Epithelial cell of esophagus (primary cell): ENCODE data around the gene EXOC3.
"Not testable (repeated sequence)": the region's sequence is repeated elsewhere in the genome, so short reads cannot be mapped to it uniquely, and the experiment has no call there.

Experiments
- DNase-seq: peaks from one replicate; pipeline ENCODE4 v3.0.0; 2010; ENCODE audit warnings: low read depth
- H3K4me3 ChIP-seq: 2 replicates; pipeline ENCODE4 v1.5.1; 2011; ENCODE audit warnings: mild to moderate bottlenecking, low read length, control low read depth
- TF ChIP-seq, protein P1 (sequence below): IDR thresholded peaks from 2 replicates; pipeline ENCODE4 v1.5.1; 2011; ENCODE audit warnings: low read depth, mild to moderate bottlenecking, low read length, control low read depth, inconsistent platforms; ENCODE audit not compliant: insufficient read depth; ENCODE audit errors: missing control alignments

Gene EXOC3

DNA sequence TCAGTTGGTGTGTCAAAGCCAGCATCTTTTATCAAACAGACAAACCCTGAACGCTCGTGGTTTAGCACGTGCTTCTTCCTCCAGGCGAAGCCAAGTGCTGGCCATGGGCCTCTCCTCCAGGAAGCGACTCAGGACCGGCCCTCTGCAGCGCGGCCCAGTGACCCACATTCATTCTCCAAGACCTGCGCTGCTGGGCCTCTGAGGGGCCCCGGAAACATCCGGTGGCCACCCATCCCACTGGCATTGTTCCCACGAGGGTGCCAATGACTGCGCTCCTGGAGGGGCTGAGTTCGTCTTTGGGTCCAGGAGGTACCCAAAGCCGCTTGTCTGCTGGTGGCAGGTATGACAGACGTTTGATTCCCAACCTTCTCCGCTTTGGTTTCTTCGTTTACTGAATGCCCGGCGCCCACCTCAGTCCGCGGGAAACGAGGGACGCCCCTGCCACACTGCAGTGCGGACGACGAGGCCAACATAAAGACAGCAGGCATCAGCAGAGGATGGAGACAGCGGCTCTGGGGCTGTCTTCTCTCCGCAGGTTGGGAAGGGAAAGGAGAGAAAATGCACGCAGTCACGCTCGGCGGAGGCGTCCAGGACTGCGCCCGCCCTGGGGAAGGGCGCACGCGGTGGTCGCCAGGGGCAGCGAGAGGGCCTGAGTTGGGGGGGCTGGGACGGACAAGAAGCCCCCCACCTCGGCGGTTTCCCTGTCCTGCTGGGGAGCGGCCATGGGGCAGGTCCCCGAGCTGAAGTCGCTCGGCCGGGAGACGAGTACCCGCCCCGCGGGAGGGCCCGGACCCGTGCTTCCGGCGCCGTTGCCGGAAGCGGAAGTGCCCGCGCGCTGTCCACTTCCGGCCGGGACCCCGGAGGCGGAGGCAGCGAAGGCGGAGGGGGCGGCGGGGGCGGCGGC lies at the start of gene EXOC3:
TSS of gene EXOC3 (plus strand) at position 842 of the 904 bp plus-strand sequence. CDS start 3,030 bp downstream, outside the sequence.
- TF ChIP-seq, protein P1, sequence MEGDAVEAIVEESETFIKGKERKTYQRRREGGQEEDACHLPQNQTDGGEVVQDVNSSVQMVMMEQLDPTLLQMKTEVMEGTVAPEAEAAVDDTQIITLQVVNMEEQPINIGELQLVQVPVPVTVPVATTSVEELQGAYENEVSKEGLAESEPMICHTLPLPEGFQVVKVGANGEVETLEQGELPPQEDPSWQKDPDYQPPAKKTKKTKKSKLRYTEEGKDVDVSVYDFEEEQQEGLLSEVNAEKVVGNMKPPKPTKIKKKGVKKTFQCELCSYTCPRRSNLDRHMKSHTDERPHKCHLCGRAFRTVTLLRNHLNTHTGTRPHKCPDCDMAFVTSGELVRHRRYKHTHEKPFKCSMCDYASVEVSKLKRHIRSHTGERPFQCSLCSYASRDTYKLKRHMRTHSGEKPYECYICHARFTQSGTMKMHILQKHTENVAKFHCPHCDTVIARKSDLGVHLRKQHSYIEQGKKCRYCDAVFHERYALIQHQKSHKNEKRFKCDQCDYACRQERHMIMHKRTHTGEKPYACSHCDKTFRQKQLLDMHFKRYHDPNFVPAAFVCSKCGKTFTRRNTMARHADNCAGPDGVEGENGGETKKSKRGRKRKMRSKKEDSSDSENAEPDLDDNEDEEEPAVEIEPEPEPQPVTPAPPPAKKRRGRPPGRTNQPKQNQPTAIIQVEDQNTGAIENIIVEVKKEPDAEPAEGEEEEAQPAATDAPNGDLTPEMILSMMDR = no peak
- H3K4me3 ChIP-seq = peak within 1 kb of the TSS; percentile 96
- DNase-seq = peak; percentile 71

DNA sequence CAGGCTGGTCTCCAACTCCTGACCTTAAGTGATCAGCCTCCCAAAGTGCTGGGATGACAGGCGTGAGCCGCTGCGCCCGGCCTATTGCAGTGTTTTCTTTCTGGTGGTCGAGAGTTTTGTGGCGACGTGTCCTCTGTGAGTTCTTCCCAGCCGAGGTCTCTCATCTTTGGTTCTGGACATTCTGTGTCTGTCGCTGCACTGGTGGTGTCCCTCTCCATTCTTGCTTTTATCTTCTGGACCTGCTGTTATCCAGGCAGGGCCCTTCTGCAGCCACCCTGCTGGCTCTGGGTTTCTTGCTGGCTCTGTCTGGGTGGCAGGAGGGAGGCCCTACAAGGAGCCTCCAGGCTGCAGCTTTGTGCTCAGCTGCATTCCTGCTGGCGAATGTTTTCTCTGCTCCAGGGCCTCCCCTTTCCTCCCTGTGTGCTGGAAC lies 49.1 kb upstream of the EXOC3 start:
- TF ChIP-seq, protein P1 = no peak
- DNase-seq = no peak

DNA sequence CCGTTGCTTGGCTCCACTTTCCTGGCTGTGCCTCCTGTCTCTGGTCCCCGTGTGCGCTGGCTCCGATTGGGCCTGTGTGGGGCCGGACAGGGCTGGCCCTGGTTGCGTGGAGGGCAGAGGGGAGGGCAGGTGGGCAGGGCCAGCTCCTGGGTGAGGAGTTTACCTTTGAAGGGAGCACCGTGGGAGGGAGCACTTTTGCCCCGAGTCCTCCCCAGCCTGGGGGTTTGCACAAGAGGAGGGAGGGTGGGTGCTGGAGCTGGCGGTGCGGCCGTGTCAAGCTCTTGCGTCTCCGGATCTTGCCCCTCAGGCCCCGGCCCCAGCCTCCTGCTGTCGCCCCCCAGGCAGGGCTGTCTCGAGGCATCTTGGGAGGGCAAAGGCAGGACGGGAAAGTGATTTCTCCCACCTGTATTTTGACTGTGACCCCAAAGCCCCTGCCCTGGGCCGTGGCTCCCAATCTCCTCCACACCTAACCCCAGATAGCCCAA lies 48.3 kb upstream of the EXOC3 start:
- TF ChIP-seq, protein P1 = no peak

More for the DNA sequence above, 49.1 kb upstream of the EXOC3 start:
- no peak overlapping the region for H3K4me3 ChIP-seq

DNA sequence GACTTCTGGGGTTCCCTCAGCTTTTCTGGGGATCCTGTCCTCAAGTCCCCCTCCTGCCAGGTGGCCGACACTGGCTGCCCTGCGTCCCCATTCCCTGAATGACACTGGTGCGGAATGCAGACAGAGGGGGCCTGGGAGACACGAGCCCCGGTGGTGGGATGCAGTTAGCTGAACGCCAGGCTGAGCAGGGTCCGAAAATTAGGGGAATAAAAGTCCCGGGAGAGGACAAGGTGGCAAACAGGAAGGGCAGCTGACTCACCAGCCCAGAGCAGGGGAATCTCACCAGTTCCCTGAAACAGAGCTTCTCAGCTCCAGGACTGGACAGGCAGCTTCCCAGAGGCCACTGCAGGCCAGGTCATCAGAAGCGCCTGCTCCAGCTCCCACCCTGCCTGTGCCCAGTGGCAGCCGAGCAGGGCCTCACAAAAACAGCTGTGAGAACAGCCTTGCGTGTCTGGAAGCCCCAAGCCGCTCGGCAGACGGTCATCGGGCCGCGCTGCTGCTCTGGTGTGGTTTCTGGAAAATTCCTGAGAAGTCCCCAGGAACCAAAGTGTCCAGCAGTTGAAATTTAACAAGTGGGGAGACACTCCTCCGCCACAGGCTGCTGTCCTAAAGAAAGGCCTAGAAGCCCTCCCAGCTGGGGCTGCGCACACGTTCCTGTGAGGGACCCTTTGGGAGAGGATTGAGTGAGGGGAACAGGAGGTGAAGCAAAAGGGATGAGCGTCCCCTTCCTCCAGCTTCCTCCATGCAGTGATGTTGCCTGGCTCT lies 47.6 kb upstream of the EXOC3 start:
- H3K4me3 ChIP-seq = no peak overlapping the region
- DNase-seq = no peak
- TF ChIP-seq, protein P1 = no peak

More for the DNA sequence above, 48.3 kb upstream of the EXOC3 start:
- H3K4me3 ChIP-seq = no peak overlapping the region
- DNase-seq = no peak

DNA sequence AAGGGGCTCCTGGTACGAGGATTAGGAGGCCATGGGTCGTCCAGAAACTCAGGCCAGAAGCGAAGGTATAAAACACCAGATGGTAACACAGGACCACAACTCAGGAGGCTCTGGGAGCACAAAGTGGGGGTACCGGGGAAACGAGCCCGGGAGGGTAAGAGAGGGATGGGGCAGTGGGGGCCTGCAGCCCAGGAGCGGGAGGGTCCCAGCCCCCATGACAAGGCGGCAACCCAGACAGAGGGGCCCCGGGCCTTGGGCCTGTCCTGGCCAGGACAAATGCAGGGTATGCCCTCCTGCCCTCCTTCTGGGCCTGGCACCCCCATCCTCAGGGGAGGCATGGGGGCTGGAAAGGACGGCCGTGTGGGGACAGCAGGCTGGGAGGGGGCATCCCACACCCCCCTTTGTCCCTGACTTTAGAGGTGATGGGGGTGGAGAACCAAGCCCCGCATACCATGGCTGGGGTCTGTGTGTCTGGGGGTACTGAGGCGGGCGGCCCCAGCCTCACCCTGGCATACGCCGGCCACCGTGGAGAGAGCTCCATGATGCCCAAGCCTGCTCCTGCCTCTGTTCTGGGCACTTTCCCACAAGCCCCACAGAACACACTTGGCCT lies 47.0 kb upstream of the EXOC3 start:
- TF ChIP-seq, protein P1 = no peak
- H3K4me3 ChIP-seq = no peak overlapping the region
- no peak for DNase-seq

DNA sequence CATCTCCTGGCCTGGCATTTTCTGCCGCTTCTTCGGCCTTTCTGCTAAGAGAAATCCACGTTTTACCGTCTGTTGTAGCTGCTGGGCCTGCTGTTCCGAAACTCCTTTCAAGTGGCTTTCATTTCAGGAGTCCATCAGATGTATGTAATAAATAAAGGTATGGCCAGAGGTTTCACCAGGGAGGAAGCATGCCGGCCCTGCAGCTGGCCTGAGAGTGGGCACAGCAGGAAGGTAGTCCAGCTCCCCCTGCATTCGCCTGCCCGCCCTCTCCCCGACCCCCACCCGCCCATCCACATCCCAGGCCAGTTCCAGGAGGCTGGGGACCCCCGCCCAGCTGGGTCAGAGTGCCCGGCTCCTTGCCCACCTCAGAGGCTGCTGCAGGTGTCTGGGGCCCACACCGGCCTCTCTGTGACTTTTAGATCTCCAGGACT lies 46.4 kb upstream of the EXOC3 start:
- TF ChIP-seq, protein P1 = no peak
- DNase-seq = no peak
- no peak overlapping the region for H3K4me3 ChIP-seq

DNA sequence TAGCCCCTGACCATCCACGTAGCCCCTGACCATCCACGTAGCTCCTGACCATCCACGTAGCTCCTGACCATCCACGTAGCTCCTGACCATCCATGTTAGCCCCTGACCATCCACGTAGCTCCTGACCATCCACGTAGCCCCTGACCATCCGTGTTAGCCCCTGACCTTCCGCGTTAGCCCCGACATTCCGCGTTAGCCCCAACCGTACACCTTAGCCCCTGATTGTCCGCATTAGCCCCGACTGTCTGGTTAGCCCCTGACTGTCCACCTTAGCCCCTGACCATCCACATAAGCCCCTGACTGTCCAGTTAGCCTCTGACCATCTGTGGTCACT lies 44.9 kb upstream of the EXOC3 start:
- not testable (repeated sequence) for DNase-seq, H3K4me3 ChIP-seq
